DOHH2 (cell line): ENCODE measurements around the gene CHRDL2.

Experiments used
- EZH2phosphoT487 ChIP-seq: fragments of 200-600 bp; sonication (generic); IDR thresholded peaks from 2 replicates; pipeline ENCODE4 v1.6.1; 2017; ENCODE audit warnings: borderline replicate concordance, mild to moderate bottlenecking, antibody characterized with exemption, low read length, moderate library complexity, mixed read lengths
- TF ChIP-seq, protein P1 (sequence below): fragments of 200-600 bp; sonication (generic); IDR thresholded peaks from one replicate; pipeline ENCODE4 v1.5.1; 2014; ENCODE audit warnings: antibody characterized with exemption, mild to moderate bottlenecking, low read depth, low read length; ENCODE audit not compliant: poor library complexity, severe bottlenecking

DNA sequence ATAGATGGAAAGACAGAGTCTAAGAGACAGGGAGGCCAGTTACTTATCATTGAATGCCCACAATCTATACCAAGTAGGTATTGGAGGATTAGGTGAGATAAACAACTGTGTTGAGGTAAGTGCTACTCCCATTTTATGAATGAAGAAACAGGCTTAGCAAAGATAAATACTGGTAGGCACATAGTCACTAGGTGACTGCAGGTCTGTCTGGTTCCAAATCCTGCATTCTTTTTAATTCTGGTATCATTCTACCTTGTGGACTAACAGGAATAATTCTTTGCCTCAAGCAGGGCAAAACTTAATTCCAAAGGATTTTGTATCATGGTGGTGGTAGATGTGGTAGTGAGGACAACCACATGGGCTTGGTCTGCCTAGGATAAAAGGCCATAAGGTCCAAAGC lies 45.8 kb upstream of the CHRDL2 start:
- TF ChIP-seq, protein P1, sequence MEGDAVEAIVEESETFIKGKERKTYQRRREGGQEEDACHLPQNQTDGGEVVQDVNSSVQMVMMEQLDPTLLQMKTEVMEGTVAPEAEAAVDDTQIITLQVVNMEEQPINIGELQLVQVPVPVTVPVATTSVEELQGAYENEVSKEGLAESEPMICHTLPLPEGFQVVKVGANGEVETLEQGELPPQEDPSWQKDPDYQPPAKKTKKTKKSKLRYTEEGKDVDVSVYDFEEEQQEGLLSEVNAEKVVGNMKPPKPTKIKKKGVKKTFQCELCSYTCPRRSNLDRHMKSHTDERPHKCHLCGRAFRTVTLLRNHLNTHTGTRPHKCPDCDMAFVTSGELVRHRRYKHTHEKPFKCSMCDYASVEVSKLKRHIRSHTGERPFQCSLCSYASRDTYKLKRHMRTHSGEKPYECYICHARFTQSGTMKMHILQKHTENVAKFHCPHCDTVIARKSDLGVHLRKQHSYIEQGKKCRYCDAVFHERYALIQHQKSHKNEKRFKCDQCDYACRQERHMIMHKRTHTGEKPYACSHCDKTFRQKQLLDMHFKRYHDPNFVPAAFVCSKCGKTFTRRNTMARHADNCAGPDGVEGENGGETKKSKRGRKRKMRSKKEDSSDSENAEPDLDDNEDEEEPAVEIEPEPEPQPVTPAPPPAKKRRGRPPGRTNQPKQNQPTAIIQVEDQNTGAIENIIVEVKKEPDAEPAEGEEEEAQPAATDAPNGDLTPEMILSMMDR = no peak
- no peak for TF ChIP-seq EZH2phosphoT487
